ENCODE data around the gene SERTAD2.

Gene SERTAD2

GRCh38 chr2:64675860-64676259 is 22.1 kb upstream of the SERTAD2 start:
- DNase-seq (ENCODE audit: low read depth) = no peak

DNA sequence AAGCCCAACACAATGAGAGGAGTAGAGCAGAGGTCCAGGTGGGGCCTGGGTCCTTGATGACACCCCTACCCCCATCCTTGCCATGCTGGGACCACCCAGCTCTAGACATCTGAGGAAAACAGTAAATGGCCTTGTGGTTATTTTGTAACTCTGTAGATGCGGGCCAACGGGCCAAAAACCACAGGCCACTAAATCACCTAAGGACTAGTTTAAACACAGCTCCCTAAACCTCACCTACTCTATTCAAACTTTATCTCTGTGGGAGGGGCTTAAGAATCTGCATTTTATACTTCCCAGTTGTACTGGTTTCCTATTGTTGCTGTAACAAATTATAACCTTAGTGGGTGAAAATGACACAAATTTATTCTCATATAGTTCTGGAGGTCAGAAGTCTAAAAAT is 19.0 kb upstream of the SERTAD2 start:
- no peak for DNase-seq (ENCODE audit: low read depth)

GRCh38 chr2:64670047-64670446 is 16.3 kb upstream of the SERTAD2 start:
- no peak for DNase-seq (ENCODE audit: low read depth)

DNA sequence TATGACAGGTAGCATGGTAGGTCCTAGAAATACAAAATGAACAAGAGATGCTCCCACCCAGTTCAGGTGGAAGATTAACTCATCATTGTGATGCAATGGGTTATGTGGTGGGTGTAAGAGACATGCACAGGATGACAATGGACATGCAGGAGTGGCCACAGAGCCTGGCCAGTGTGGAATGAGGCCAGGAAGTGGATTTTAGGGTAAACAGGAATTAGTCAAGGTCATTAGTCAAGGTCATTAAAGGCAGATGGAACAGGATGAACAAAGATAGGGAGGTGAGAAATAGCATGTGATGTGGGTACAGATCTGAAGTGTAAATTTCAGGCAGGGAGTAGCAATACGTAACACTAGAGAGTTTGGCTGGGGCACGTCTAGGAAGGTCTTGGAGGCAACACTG is 15.6 kb upstream of the SERTAD2 start:
- no peak for DNase-seq (ENCODE audit: low read depth)

DNA sequence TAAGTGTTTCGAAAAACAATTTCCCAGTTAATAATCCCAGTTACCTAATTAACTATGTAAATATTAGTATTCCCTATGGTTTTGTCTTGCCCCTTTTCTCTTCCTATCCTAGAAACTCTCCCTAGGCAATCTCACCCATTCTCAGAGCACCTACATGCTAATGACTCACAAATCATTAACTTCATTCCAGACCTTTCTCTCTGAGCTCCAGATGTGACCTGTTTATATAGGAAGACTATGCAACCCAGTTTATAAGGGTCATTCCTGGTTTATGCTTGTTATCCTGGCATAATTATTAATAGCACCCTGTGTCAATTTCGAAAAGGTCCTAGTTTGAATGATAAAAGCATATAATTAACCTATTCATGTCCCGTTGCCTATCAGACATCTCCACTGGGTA is 14.8 kb upstream of the SERTAD2 start:
- no peak for DNase-seq (ENCODE audit: low read depth)

- DNase-seq (ENCODE audit: low read depth) = no peak
Measured at GRCh38 chr2:64667535-64667934, 13.8 kb upstream of the SERTAD2 start.

DNA sequence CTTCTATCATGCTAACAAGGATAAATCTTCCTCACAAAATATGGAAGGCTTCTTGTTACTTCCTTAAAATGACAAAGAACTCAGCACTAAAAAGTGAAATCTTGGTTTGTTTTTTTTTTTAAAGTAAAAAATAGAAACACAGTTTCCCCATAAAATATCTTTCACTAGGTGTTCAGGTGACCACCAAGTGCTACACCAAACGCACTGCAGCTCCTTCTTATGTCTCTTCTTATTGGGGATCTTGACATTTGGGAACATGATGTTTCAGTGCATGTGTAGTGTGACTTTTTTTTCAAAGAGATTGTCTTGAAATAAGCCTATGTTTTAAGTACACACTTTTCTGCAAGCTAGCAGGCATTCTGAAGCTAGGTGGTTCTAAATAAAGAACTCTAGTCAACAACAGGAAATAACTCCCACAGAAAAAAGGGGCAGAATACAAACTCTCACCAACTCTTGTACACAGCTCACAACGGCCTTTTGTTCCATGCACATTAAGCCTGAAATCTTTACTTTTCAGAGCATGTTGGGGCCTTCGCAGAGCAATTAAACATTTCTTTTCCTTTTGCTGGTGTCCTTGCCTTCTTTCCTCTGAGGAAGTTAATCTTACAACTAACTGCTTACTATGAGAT is 13.2 kb upstream of the SERTAD2 start:
- no peak for DNase-seq (ENCODE audit: low read depth)

- DNase-seq (ENCODE audit: low read depth) = no peak
Measured at GRCh38 chr2:64665709-64666108, 12.0 kb upstream of the SERTAD2 start.

DNA sequence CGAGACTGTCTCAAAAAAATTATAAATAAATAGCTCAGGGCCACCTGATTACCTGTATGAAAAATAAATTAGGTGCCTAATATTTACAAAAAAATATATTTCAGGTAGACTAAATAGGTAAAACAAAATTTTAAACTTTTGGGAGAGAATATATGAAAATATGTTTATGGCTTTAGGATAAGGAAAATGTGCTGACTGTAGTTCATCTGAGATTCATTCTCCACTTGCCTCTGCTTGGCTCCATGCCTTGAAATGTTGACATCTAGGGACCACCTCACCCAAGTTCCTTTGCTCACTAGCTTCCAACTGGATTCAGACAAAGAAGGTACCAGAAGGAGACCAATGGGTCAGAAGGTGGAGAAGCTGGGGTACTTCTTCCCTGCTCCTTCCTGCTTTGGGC is 9.7 kb upstream of the SERTAD2 start:
- no peak for DNase-seq (ENCODE audit: low read depth)

- no peak for DNase-seq (ENCODE audit: low read depth)
Measured at GRCh38 chr2:64661741-64662169, 8.0 kb upstream of the SERTAD2 start.

GRCh38 chr2:64659252-64659651 is 5.5 kb upstream of the SERTAD2 start:
- DNase-seq (ENCODE audit: low read depth) = no peak

DNA sequence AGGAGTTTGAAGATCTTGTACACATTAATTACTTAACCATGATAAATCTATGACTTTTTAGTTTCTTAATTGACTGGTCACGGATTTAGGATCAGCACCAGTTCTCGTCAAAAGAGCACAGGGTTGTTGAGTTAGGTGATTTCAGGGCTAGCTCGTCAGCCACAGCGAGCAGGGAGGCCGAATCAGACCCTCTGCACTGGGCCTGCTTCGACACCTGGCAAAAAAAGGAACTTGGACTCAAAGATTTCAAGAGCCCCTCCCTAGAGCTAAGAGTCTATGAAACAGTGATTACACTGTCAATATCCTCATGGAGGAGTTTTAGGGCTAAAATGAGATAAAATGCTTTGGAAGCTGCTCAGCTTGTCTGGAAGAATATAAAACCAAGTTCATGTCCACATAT is 4.6 kb upstream of the SERTAD2 start:
- DNase-seq (ENCODE audit: low read depth) = no peak

DNA sequence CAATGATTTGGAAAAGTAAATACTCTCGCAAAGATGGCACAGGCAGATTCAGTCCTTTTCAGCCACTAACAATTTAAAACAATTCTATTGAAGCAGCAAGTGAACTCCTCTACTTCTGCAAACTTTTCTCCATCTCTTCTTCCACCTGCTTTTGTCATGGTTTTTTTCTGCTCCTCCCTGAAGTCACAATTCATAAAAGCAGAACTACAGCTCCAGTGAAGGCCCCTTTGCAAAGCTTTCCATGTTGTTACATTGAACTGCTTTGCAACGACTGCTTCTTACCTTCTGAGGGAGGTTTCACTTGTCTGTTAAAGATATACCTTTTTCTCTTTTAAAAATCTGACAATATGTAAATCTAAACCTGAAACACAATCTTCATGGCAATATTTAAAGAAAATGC is 3.7 kb upstream of the SERTAD2 start:
- no peak for DNase-seq (ENCODE audit: low read depth)

DNA sequence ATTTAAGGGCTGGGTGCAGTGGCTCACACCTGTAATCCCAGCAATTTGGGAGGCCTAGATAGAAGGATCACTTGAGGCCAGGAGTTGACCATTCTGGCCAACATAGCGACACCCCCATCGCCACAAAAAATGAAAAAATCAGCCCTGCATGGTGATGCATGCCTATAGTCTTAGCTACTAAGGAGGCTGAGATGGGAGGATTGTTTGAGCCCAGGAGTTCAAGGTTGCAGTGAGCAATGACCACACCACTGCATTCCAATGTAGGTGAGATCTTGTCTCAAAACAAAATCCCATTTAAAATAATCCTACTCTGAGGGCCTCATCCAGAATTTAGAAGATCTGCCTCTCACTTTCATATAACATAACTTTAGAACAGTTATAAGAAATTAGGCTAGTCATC is 2.7 kb upstream of the SERTAD2 start:
- no peak for DNase-seq (ENCODE audit: low read depth)

- DNase-seq (ENCODE audit: low read depth) = no peak
Measured at GRCh38 chr2:64655873-64656272, 2.2 kb upstream of the SERTAD2 start.

GRCh38 chr2:64655018-64655664 is 1.4 kb upstream of the SERTAD2 start:
- DNase-seq (ENCODE audit: low read depth) = no peak

DNA sequence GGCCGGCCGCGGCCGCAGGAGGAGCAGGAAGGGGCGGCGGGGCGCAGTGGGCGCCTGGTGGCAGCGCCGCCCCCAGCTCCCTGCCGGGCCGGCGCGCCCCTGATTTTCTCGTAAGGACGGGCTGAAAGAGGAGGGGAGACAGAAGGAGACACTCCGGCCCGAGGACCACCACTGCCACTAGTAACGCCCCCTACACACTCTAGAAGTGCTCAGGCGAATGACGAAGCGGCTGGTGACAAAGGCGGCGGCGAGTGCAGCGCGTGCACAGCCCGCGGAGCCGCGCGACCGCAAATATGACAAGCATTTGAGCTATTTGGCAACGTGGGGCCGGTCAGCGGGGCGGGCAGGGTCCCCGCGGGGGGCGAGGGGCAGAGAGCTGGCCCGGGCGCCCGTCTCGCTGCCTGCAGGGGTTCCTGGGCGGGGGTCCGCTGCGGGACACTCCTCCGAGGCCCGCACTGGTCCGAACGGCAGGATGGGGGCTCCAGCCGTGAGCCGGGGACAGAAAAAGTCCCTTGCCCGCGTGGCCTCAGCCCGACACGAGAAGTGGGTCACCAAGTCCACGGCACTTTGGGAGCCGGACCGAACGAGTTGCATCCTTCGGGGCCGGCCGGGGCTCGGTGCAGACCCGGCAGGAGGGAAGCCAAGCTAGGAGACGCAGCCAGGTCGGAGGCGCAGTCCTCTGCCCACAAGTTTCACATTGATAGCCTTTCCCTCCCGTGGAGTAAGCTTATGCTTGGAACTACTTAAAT is 524 bp upstream of the SERTAD2 start:
- no peak for DNase-seq (ENCODE audit: low read depth)

- no peak for DNase-seq (ENCODE audit: low read depth)
Measured at GRCh38 chr2:64652231-64653108, 1.2 kb downstream of the SERTAD2 start.

GRCh38 chr2:64651590-64651989 is 2.1 kb downstream of the SERTAD2 start:
- no peak for DNase-seq (ENCODE audit: low read depth)

DNA sequence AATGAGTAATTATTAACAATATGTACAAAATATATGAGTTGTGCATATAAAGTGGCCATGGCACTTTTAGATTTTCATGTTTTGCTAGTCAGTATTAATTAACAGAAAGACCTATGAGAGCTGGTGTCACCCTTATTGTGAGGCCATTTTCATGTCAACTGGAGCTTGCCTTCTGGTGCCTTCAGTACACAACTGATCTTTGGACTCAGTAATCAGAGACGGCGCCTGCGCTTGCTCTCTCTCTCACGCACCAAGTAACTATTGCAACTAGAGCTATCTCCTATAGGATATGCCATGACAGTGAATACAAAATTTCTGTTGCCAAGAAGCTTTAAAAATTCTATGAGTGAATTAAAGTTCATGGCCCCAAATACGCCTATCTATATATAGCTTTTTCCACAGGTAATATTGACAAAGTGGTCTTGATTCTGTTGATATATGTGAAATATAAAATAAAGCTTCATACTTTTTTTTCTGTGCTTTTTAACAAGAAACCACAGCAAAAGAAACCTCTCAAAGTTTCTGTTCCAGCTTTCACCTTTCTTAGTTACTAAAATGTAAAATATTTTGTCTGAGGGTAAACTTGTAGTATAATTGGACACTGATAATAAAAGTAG is 2.9 kb downstream of the SERTAD2 start:
- no peak for DNase-seq (ENCODE audit: low read depth)

- no peak for DNase-seq (ENCODE audit: low read depth)
Measured at GRCh38 chr2:64650296-64650695, 3.4 kb downstream of the SERTAD2 start.

DNA sequence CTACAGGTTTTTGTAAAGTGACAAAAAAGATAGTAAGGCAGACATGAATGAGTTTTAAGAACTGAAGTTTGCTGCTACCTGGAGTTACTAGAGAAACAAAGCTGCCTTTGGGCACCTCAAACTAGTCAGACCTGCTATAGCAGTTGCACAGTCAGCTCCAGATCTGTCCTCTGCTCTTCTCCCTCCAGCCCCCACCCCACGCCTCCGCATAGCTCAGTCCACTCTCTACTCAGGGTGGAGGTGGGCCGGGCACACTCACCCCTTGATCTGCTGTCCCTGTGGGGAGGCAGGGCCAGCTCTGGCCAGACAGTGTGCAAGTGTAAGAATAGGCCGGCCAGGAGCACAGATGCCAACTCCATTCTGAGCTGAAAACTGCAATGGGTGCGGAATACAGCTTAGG is 4.1 kb downstream of the SERTAD2 start:
- DNase-seq (ENCODE audit: low read depth) = no peak

All from stimulated activated CD8-positive, alpha-beta memory T cell treated with anti-CD3 and anti-CD28 coated beads, Interleukin-7, amount 100 ng/mL, for 24 hours (primary cell).